ENCODE measurements around the gene HSPA4.

The HSPA4 gene

DNA sequence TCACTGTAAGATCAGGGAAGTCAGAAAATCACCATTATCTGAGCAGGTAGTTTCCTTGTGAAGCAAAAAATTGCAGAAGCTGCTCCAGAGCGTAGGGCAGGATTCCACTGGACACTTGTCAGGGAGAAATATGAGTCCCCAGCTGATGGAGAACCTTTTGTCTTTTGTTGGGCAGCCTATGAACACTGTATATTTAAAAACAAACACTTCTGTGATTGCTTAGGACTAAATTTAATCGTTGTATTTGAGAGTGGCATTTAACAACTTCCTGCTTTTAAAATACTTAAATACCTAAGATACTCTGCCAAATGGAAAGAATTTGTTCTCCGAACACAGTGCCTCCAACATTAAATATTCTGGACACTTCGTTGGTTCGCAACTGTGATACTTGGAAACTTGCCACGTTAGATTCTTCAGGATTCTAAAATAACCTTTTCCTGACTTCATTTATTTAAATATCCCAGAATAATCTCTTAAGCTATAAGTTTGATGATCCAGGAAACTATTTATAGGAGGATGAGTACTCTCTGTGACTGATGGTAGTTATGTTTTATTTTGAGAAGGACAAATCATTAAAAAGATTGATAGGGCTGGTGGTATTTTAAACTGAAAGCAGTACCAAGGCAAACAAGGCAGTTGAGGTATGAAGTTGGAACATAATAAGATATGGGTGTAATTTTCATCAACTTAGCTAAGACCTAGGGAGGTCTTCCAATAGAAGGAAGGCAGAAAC, 2.7 kb upstream of the HSPA4 start:
- Mint-ChIP-seq H3K9me3 (no peaks in the 10 kb centered on the region), H3K27me3 (ENCODE audit: low read depth) (no peaks in the 10 kb centered on the region), H3K4me1 (peaks cover 42% of the 10 kb centered on the region), H3K4me3 (peak overlapping the region; percentile 72 to 84 (median 83)), H3K27ac (peak overlapping the region; percentile 98 to 100 (median 100)), H3K36me3 (ENCODE audit: low read depth) (no peaks in the 10 kb centered on the region)
- TF ChIP-seq CTCF (IDR thresholded peaks at IDR 0.05; ENCODE audit: unreplicated experiment in 3 of 3) = no peak

GRCh38 chr5:133049726-133050048, 2.1 kb upstream of the HSPA4 start:
- peak overlapping the region; percentile 72 to 84 (median 83) for H3K4me3 Mint-ChIP-seq
- peak overlapping the region; percentile 98 to 100 (median 100) for H3K27ac Mint-ChIP-seq

GRCh38 chr5:133050521-133050920, 1.3 kb upstream of the HSPA4 start:
- TF ChIP-seq CTCF (IDR thresholded peaks at IDR 0.05; ENCODE audit: unreplicated experiment in 3 of 3) = no peak
- Mint-ChIP-seq H3K9me3 (no peaks in the 10 kb centered on the region), H3K4me1 (peaks cover 54% of the 10 kb centered on the region), H3K27me3 (ENCODE audit: low read depth) (no peaks in the 10 kb centered on the region), H3K36me3 (ENCODE audit: low read depth) (peaks cover 5% of the 10 kb centered on the region), H3K4me3 (peak overlapping the region; percentile 95 to 98 (median 96)), H3K27ac (peak overlapping the region; percentile 99 to 100 (median 100))

More at GRCh38 chr5:133049726-133050048, 2.1 kb upstream of the HSPA4 start:
- TF ChIP-seq CTCF (IDR thresholded peaks at IDR 0.05; ENCODE audit: unreplicated experiment in 3 of 3) = no peak
- H3K36me3 Mint-ChIP-seq (ENCODE audit: low read depth) = peaks cover 1% of the 10 kb centered on the region
- peaks cover 46% of the 10 kb centered on the region for H3K4me1 Mint-ChIP-seq
- no peaks in the 10 kb centered on the region for H3K27me3 Mint-ChIP-seq (ENCODE audit: low read depth)
- H3K9me3 Mint-ChIP-seq = no peaks in the 10 kb centered on the region

GRCh38 chr5:133051061-133051541, 712 bp upstream of the HSPA4 start:
- peaks cover 54% of the 10 kb centered on the region for H3K4me1 Mint-ChIP-seq
- H3K27me3 Mint-ChIP-seq (ENCODE audit: low read depth) = no peaks in the 10 kb centered on the region
- no peak for TF ChIP-seq CTCF (IDR thresholded peaks at IDR 0.05; ENCODE audit: unreplicated experiment in 3 of 3)
- no peaks in the 10 kb centered on the region for H3K9me3 Mint-ChIP-seq
- peak overlapping the region; percentile 95 to 98 (median 96) for H3K4me3 Mint-ChIP-seq
- H3K27ac Mint-ChIP-seq = peak overlapping the region; percentile 99 to 100 (median 100)
- peaks cover 5% of the 10 kb centered on the region for H3K36me3 Mint-ChIP-seq (ENCODE audit: low read depth)

- H3K27ac Mint-ChIP-seq = peak overlapping the region; percentile 99 to 100 (median 100)
- peaks cover 5% of the 10 kb centered on the region for H3K36me3 Mint-ChIP-seq (ENCODE audit: low read depth)
- no peak for TF ChIP-seq CTCF (IDR thresholded peaks at IDR 0.05; ENCODE audit: unreplicated experiment in 3 of 3)
- no peaks in the 10 kb centered on the region for H3K27me3 Mint-ChIP-seq (ENCODE audit: low read depth)
- H3K4me1 Mint-ChIP-seq = peaks cover 54% of the 10 kb centered on the region
- peak overlapping the region; percentile 95 to 98 (median 96) for H3K4me3 Mint-ChIP-seq
- H3K9me3 Mint-ChIP-seq = no peaks in the 10 kb centered on the region
Measured at GRCh38 chr5:133052317-133053175, 733 bp downstream of the HSPA4 start.

Measured in nephron (organoid).